GM21723 (cell line): Measurements from ENCODE around the gene TTC9B.

Source experiments
- ATAC-seq: cut with Tn5 transposase; IDR thresholded peaks from one replicate; pipeline ENCODE4 v1.9.1; 2021; ENCODE audit warnings: mild to moderate bottlenecking, moderate library complexity; ENCODE audit not compliant: unreplicated experiment

TTC9B gene

DNA sequence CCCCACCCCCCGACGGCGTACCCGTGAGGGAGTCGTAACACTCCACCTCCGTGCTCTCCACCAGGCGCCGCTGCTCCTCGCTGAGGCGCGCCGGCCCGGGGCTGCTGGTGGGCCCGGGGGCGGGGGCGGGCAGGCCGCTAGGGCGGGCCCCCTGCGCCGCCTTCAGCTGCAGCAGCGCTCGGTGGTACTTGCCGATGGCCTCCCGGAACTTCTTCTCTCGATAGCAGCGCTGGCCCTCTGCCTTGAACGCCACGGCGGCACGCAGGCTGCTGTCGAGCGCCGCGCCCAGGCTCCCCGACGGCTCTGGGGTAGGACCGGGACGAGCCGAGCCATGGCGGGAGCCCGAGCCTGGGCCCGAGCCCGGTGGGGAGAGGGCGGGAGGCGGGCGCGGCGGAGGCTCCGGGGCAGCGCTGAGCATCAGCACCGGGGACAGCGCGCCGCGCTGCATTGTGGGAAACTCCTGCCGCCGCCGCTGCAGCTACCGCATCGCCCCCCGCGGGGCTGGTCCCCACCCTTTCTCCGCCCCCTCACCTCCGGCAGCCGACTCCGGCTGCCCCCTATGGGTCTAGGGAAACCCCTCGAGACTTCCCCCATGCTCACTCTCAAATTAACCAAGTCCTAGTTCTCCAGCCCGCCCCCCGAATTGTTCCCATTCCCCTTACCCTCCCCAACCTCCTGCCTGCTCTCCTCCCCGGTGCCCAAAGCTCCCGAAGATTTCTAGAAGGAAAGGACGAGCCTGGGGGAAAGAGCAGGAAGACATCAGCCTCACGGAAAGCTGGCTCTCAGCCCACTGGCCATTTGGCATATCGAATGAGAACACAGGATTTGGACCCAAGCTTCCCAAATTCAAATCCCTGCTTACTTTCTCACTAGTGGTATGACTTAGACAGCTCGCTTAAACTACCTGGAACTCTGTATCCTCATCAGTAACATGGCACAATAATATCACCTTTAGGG is at the start of gene TTC9B:
TSS of gene TTC9B (minus strand) at position 451 of the 957 bp plus-strand sequence. CDS start at position 448, 3 bp downstream.
- no peak for ATAC-seq

DNA sequence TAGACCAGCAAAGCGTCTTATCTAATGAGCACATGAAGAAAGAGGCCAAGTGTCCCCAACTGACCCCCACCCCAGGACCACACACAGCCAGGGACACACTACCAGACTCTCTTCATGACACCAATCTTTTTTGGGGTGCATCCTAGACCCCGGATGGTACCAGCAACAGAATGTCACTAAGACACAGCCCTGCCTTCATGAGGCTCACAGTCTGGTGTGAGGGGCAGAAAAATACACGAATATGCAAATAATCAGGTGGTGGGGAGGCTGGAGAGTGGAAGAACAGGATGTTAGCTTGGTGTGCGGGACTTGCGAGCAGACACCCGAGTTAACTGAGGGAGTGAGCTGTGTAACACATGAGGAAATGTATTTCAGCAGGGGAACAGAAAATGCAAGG is 49.4 kb upstream of the TTC9B start:
- ATAC-seq, result no peak

DNA sequence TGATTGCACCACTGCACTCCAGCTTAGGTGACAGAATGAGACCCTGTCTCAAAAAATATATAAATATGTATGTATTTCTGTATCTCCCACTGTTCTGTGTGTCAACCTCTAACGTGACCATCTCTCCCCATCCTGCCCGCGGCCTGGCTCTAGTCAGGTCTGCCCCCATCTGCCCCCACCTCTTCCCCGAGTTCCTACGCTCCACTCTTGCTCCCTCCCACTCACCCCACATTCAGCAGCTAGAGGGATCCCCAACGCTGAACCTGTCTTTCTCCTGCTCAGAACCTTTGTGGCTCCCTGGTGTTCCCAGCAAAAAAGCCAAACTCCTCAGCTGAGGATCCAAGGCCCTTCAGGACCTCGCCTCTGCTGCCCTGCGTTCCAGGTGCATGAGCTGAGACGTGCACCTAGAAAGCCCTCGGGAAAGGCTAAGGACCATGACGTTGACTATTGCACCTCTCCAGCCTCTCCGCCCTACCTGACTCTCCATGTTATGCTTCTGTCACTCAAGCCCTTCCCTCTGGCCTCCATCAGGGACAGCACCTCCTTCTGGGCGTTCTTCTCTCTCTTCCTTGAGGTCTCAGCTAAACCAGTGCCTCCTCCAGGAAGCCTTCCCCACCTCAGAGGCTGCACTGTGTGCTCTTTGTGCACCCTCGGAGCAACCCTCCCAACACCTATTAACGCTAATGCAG is 48.9 kb upstream of the TTC9B start:
- ATAC-seq, result no peak

DNA sequence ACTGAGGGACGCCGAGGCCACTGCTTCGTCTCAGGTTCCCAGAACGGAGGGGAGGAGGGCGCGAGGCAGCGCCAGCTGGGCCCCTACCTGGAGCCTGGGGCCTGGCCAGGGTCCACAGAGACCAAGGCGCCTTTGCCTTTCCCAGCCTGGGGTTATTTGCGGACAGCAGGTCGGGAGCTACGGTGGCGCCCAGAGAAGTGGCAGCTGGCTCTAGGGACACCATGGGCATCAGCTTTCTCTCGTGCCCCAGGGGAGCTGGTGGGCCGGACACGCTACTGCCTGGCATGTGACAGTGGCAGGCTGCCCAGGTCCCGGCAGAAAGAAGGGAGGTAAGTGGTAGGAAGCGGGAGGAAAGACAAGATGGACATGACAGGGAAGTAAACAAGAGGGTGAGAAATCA is 47.9 kb upstream of the TTC9B start:
- ATAC-seq, result no peak

DNA sequence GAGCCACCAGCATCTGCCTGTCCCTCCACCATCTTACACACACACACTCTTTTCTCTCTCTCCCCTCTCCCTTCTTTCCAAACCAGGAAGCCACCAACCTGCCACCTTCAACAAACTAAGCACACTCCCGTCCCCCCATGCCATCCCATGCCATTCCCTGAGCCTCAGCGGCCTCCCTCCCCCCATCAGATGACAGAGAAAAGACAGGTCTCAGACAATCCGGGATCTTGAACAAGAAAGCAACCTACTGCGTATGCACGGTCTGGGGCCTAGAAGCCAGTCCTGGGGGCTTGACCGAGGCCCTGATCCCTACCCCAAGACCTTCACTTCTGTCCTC is 47.5 kb upstream of the TTC9B start:
- ATAC-seq, result no peak

DNA sequence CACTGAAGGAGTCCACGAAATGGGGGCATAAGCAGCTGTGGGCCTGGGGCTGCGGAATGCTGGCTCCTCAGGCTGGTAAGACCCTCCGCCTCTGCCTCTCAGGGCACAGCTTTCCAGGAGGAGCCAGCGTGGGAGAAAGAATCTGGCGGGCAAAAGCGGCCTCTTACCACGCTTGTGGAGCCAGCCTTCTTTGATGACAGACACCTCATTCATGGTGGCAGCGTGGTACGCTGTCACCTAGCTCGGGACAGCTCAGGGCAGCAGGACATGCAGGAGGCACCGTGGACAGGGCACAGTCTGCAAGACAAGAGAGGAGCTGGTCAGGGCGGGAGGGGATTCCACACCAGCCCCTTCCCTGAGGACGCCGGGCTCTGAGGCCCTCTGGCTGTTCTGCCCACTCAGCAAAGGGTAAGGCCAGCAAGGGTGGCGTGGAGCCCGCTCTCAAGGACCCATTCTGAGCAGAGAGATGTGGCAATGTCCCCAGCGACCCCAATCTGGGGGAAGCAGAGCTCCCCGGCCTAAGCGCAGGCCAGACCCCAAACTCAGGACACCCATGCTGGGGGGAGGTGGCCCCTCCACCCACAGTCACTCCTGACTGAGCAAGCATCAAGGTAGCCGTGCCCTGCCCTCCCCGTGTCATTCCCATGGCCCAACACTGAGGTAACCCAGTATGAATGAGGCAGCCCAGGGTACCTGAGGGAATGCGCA is 47.0 kb upstream of the TTC9B start:
- no peak for ATAC-seq

DNA sequence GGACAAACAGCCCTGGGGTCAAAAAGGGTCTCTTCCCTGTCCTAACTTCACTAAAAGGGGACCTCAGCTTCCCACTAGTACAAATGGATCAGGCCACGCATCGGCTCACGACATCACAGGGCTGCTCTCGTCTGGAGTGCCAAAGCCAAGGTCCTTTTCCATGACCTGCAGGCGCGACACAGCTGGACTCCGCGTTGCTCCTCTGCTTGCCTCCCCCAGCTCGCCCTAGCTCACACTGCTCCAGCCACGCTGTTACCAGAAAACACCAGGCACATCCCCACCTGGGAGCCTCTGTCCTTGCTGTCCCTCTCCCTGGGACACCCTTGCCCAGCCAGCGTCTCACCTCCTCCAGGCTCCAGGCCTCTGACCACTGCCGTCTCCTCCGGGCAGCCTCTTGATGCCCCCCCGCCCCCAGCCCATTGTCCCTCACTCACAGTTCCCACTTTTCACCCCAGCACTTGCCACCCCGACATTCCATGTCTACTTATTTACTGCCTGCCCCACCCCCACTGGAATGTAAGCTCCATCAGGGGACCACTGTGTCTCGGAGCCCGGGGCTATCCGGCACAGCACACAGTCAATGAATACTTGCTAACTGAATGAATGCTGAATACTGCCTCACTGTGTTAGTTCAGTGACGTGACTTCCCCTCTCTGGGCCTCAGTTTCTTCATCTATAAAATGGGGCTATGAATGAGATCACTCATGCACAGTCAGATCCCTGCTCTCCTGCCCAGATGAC is 46.3 kb upstream of the TTC9B start:
- no peak for ATAC-seq

DNA sequence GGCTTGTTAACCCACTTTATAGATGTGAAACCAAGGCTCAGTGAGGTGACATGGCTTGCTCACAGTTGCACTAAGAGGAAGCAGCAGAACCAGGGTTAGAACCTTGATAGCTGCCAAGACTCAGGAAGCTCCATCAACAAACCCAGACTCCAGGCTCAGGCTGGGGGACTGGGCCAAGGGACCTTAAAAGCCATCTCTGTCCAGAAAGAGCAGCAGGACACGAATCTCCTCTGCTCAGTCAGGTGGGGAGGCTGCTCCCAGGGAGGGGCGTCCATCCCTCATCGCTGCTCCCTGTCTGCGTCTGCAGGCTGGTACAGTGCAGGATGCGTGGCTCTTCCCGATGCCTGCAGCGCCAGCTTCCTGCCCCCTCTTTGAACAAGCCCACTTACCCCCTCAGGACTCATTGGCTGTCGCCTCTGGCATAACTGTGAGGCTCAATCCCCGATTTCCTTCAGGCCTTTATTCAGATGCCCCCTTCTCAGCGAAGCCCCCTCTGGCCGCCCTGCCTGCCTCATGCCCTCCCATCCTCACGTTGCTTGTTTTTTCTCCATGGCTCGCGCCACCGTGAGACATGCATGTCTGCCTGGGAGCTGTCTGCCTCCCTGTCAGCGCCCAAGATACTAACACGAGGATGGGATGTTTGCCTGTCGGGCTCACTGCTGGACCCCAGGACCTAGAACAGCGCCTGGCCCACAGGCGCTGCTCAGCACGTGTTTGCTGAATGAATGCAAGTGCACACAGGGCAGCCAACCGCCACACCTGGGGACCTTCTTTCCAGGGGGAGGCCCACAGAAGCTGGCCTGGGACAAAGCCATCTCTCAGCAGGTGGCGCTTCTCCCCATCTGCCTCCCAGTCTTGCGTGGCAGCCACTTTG is 45.5 kb upstream of the TTC9B start:
- no peak for ATAC-seq

DNA sequence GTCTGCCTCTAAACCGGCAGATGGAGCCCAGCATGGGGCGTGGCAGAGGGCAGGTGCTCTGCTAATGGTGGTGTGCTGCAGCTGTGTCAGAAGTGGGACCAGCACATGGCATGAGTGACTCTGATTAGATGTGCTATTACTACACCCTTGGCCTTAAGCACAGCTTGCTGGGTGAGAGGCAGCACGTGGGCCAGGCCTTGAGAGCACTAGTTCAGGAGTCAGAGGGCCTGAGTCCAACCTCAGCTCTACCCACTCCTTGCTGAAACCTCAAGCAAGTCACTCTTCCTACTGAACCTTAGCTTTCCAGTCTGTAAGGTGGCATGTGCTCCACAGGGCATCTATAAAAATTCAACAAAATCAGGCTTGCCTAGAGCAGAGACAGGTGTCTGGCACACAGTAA is 44.2 kb upstream of the TTC9B start:
- ATAC-seq, result no peak

DNA sequence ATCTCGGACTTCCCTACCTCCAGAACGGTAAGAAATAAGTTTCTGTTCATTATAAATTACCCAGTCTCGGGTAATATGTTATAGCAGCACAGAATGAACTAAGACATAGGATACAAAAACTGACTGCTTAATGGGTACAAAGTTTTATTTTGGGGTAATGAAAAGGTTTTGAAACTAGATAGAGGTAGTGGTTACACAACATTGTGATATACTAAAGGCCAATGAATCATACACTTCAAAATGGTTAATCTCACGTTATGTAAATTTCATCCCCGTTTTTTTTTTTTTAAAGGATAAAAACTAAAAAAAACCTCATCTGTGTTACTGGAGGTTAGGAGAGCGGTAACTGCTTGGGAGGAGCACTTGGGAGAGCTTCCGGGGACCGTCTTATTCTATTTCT is 43.4 kb upstream of the TTC9B start:
- ATAC-seq, result no peak

DNA sequence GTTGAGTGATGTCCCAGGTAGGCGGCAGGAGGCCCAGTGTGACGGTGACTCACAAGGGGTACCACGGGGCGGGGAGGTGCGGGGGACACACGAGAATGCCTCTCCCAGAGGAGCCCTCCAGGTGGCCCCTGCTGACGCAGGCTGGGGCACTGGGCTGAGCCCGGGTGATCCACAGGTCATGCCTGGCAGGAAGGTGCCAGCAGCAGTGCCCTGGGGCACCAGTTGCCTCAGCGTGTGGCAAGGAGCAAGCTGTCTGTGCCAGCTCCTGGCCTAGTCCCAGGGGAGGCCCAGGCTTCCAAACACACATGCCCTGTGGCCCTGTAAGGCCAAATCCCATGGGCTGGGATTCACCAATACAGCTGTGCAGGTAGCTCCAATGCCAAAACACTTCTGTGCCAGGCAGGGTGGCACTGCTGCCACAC is 38.9 kb upstream of the TTC9B start:
- ATAC-seq, result no peak

DNA sequence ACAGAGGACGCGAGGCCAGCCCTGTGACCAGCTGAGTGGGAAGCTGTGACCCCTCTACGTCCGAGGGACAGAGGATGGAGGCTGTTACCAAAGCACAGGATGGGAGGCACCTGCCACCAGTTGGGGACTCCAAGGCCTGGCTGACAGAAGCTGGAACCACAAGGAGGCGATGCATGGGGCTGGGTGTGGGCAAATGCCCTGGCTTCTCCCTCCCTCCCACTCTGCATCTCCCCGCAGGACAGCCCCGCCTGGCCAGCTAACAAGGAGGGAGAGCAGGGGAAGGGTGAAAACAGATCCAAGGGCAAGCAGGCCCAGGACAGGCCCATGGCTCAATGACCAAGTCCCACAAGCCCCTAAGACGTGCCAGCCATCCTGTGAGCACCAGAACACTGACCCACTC is 38.3 kb upstream of the TTC9B start:
- no peak for ATAC-seq

DNA sequence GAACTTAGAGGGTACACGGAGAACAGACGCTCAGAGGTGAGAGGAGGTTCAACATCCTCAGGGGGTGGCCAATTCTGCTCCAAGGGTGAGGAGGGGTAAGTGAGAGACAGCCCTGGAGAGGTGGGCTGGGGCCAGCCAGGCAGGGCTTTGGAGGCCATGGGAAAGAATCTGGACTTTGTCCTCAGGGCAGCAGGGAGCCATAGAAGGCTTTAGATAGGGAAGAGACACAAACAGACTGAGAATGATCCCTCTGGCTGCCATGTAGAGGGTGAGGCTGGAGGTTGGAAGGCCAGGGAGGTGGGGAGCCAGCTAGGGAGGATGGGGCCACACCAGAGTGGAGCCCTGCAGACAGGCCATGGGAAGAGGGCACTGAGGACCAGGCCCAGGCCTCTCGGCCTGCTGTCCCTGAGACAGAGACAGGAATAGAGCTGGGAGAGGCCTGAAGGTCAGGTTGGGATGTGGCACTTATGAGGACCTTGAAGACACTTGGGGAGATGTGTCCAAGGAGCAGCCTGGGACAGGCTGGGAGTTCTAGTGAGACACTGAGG is 37.5 kb upstream of the TTC9B start:
- no peak for ATAC-seq

DNA sequence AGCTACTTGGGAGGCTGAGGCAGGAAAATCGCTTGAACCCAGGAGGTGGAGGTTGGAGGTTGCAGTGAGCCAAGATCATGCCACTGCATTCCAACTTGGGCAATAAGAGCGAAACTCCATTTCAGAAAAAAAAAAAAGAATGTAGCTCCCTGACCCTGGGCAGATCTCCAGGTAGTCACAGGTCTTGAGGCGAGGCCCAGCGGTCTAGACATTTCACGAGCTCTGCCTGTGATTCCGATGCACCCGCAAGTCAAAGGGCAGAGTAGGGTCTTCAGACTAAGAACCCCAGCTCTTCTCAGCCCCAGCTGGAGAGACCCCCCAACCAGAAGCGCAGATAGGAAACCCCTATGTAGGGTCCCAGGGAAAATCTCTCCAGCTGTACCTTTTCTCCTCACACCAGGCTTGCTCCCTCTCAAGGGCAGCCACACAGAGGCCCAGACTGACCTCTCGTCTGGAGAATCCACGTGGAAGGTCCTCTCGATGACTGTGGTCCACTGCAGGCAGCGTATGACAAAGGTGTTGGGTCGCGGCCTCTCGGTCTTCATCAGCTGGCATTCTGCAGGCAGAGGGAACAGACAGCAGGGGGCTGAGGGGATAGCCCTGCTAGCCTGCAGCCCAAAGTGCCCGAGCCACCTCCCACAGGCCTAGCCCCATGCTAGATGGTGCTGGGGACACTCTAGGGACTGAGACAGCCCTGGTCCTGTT is 36.7 kb upstream of the TTC9B start:
- ATAC-seq, result no peak

DNA sequence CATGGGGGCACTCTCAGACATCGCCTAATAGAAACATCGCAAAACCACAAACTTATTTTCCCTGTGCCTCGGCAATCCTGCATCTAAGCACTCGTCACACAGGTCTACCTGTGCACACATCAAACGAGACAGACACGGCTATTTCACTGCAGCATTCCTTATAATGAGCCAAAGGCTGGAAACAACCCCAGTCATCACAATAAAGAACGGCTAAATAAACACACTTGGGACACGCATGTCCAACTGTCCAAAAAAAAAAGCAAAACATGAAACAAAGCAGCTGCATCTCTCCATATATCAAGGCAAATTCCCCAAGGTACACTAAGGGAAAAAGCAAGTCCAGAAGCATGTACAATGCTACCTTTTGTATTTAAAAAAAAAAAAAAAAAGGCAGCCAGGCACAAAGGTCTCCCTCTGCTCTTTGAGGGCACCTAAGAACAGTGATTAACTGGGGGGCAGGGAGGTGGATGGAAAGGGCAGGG is 35.5 kb upstream of the TTC9B start:
- no peak for ATAC-seq

DNA sequence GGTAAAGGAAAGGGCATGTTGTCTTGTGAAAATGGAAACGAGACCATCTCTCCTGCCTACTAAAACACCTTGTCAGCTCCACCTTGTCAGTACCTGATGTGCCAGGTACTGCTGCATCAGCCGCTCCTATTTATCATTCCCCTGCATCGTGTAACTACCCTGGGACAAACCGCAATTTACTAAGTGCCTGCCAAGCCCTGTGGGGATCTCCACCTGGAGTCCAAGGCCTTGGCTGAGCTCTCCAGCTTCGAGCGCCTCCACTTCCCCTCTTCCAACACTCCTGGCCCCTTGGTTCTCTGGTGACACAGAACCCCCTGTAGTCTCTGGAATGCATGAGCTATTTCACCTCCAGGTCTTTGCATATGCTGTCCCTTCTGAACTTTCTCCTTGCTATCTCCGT is 34.2 kb upstream of the TTC9B start:
- no peak for ATAC-seq

DNA sequence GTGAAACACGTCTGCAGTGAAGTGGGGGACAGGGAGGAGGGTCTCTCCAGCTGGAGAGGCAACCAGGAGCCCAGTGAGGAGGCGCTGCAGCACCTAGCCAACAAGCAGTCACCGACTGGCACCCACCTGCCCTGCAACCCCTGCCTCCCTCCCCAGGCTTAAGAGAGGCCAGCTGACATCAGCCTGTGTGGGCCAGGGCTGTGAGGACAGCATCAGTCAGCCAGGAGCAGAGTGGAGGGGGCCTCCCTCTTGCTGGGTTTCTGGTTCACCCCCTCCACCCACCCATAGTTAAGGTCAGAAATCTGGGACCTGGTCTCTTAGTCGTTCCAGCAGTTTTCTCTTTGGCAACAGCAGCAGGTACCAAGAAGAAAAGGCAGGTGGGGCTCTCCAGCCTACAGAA is 33.8 kb upstream of the TTC9B start:
- ATAC-seq, result no peak

DNA sequence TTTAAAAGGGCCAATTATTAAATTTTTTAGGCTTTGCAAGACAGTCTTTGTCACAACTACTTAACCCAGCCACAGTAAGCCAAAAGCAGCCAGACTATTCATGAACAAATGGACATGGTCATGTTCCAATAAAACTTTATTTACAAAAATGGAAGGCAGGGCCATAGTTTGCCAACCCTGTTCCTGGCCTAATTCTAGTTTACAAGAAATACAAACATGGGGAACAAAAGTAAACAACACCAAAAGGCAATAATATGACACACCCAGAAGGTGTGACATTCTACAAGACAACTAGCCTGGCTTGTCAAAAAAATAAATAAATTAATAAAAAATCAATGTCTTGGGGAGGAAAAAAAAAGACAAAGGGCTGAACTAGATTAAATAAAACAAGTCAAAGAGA is 33.1 kb upstream of the TTC9B start:
- ATAC-seq, result no peak

DNA sequence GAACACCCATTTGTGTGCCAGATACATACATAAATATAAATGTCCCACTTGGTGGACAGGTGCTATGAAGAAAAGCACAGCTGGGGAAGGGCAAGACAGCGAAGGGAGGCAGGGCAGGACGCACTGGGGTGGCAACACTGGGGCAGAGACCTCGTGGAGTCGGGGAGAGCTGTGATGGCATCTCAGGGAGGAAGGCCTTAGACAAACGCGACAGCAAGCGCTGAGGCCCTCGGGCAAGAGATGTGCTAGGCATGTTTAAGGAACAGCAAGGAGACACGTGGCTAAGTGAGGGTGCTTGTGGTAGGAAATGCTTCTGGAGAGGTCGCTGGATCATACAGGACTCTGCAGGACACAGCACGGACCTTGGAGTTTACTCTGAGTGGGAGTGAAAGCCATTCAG is 31.6 kb upstream of the TTC9B start:
- no peak for ATAC-seq
